ENCODE measurements around the gene CST3.
"Not testable (repeated sequence)": the region's sequence is repeated elsewhere in the genome, so short reads cannot be mapped to it uniquely, and the experiment has no call there.

Gene CST3

GRCh38 chr20:23662276-23662870, 24.6 kb upstream of the CST3 start:
- Histone ChIP-seq H3K27ac (ENCODE audit: low read depth, low read length) (no peak overlapping the region), H3K27me3 (ENCODE audit: insufficient read depth, low read length) (no peaks in the 10 kb centered on the region), H3K36me3 (ENCODE audit: insufficient read depth, low read length) (no peaks in the 10 kb centered on the region), H3K4me1 (ENCODE audit: control insufficient read depth, insufficient read depth, low read length, unreplicated experiment) (peaks cover 25% of the 10 kb centered on the region), H3K4me3 (ENCODE audit: low read depth, low read length) (no peak overlapping the region), H2AFZ (ENCODE audit: low read length, unreplicated experiment) (no peak overlapping the region), H3K79me2 (ENCODE audit: control insufficient read depth, insufficient read depth, low read length, unreplicated experiment) (no peaks in the 10 kb centered on the region)

- no peaks in the 10 kb centered on the region for H3K79me2 ChIP-seq (ENCODE audit: control insufficient read depth, insufficient read depth, low read length, unreplicated experiment)
- no peak overlapping the region for H2AFZ ChIP-seq (ENCODE audit: low read length, unreplicated experiment)
- no peaks in the 10 kb centered on the region for H3K36me3 ChIP-seq (ENCODE audit: insufficient read depth, low read length)
- no peak overlapping the region for H3K4me3 ChIP-seq (ENCODE audit: low read depth, low read length)
- H3K4me1 ChIP-seq (ENCODE audit: control insufficient read depth, insufficient read depth, low read length, unreplicated experiment): peaks cover 15% of the 10 kb centered on the region
- no peaks in the 10 kb centered on the region for H3K27me3 ChIP-seq (ENCODE audit: insufficient read depth, low read length)
- no peak overlapping the region for H3K27ac ChIP-seq (ENCODE audit: low read depth, low read length)
Measured at GRCh38 chr20:23661002-23661429, 23.3 kb upstream of the CST3 start.

GRCh38 chr20:23659989-23660837, 22.5 kb upstream of the CST3 start:
- H2AFZ ChIP-seq (ENCODE audit: low read length, unreplicated experiment): peak overlapping the region; percentile 53
- H3K79me2 ChIP-seq (ENCODE audit: control insufficient read depth, insufficient read depth, low read length, unreplicated experiment): no peaks in the 10 kb centered on the region
- H3K27ac ChIP-seq (ENCODE audit: low read depth, low read length): no peak overlapping the region
- peaks cover 15% of the 10 kb centered on the region for H3K4me1 ChIP-seq (ENCODE audit: control insufficient read depth, insufficient read depth, low read length, unreplicated experiment)
- no peaks in the 10 kb centered on the region for H3K27me3 ChIP-seq (ENCODE audit: insufficient read depth, low read length)
- no peak overlapping the region for H3K4me3 ChIP-seq (ENCODE audit: low read depth, low read length)
- H3K36me3 ChIP-seq (ENCODE audit: insufficient read depth, low read length): no peaks in the 10 kb centered on the region

GRCh38 chr20:23659610-23659988, 21.8 kb upstream of the CST3 start:
- not testable (repeated sequence) for H3K79me2 ChIP-seq (ENCODE audit: control insufficient read depth, insufficient read depth, low read length, unreplicated experiment); H3K27ac ChIP-seq (ENCODE audit: low read depth, low read length); H2AFZ ChIP-seq (ENCODE audit: low read length, unreplicated experiment)

GRCh38 chr20:23658989-23659609, 21.3 kb upstream of the CST3 start:
- Histone ChIP-seq H3K4me3 (ENCODE audit: low read depth, low read length) (no peak overlapping the region), H3K27ac (ENCODE audit: low read depth, low read length) (no peak overlapping the region), H3K79me2 (ENCODE audit: control insufficient read depth, insufficient read depth, low read length, unreplicated experiment) (no peaks in the 10 kb centered on the region), H3K36me3 (ENCODE audit: insufficient read depth, low read length) (no peaks in the 10 kb centered on the region), H3K4me1 (ENCODE audit: control insufficient read depth, insufficient read depth, low read length, unreplicated experiment) (peaks cover 15% of the 10 kb centered on the region), H2AFZ (ENCODE audit: low read length, unreplicated experiment) (no peak overlapping the region), H3K27me3 (ENCODE audit: insufficient read depth, low read length) (no peaks in the 10 kb centered on the region)

More at GRCh38 chr20:23659610-23659988, 21.8 kb upstream of the CST3 start:
- H3K4me1 ChIP-seq (ENCODE audit: control insufficient read depth, insufficient read depth, low read length, unreplicated experiment): peaks cover 15% of the 10 kb centered on the region
- not testable (repeated sequence) for H3K36me3 ChIP-seq (ENCODE audit: insufficient read depth, low read length); H3K27me3 ChIP-seq (ENCODE audit: insufficient read depth, low read length); H3K4me3 ChIP-seq (ENCODE audit: low read depth, low read length)

GRCh38 chr20:23658336-23658735, 20.6 kb upstream of the CST3 start:
- H3K4me1 ChIP-seq (ENCODE audit: control insufficient read depth, insufficient read depth, low read length, unreplicated experiment): peaks cover 15% of the 10 kb centered on the region
- no peak overlapping the region for H3K4me3 ChIP-seq (ENCODE audit: low read depth, low read length)
- H3K27me3 ChIP-seq (ENCODE audit: insufficient read depth, low read length): no peaks in the 10 kb centered on the region
- H3K27ac ChIP-seq (ENCODE audit: low read depth, low read length): no peak overlapping the region
- no peaks in the 10 kb centered on the region for H3K36me3 ChIP-seq (ENCODE audit: insufficient read depth, low read length)
- no peaks in the 10 kb centered on the region for H3K79me2 ChIP-seq (ENCODE audit: control insufficient read depth, insufficient read depth, low read length, unreplicated experiment)
- H2AFZ ChIP-seq (ENCODE audit: low read length, unreplicated experiment): no peak overlapping the region

- H3K79me2 ChIP-seq (ENCODE audit: control insufficient read depth, insufficient read depth, low read length, unreplicated experiment): no peaks in the 10 kb centered on the region
- H3K27ac ChIP-seq (ENCODE audit: low read depth, low read length): no peak overlapping the region
- no peak overlapping the region for H3K4me3 ChIP-seq (ENCODE audit: low read depth, low read length)
- H2AFZ ChIP-seq (ENCODE audit: low read length, unreplicated experiment): no peak overlapping the region
- H3K4me1 ChIP-seq (ENCODE audit: control insufficient read depth, insufficient read depth, low read length, unreplicated experiment): peaks cover 15% of the 10 kb centered on the region
- H3K36me3 ChIP-seq (ENCODE audit: insufficient read depth, low read length): no peaks in the 10 kb centered on the region
- no peaks in the 10 kb centered on the region for H3K27me3 ChIP-seq (ENCODE audit: insufficient read depth, low read length)
Measured at GRCh38 chr20:23657202-23657601, 19.4 kb upstream of the CST3 start.

GRCh38 chr20:23656372-23656771, 18.6 kb upstream of the CST3 start:
- Histone ChIP-seq H3K27ac (ENCODE audit: low read depth, low read length) (no peak overlapping the region), H3K4me3 (ENCODE audit: low read depth, low read length) (no peak overlapping the region), H3K36me3 (ENCODE audit: insufficient read depth, low read length) (no peaks in the 10 kb centered on the region), H3K4me1 (ENCODE audit: control insufficient read depth, insufficient read depth, low read length, unreplicated experiment) (peaks cover 15% of the 10 kb centered on the region), H3K79me2 (ENCODE audit: control insufficient read depth, insufficient read depth, low read length, unreplicated experiment) (no peaks in the 10 kb centered on the region), H2AFZ (ENCODE audit: low read length, unreplicated experiment) (no peak overlapping the region), H3K27me3 (ENCODE audit: insufficient read depth, low read length) (no peaks in the 10 kb centered on the region)

- Histone ChIP-seq H3K4me1 (ENCODE audit: control insufficient read depth, insufficient read depth, low read length, unreplicated experiment) (peaks cover 14% of the 10 kb centered on the region), H3K79me2 (ENCODE audit: control insufficient read depth, insufficient read depth, low read length, unreplicated experiment) (no peaks in the 10 kb centered on the region), H3K36me3 (ENCODE audit: insufficient read depth, low read length) (no peaks in the 10 kb centered on the region), H2AFZ (ENCODE audit: low read length, unreplicated experiment) (no peak overlapping the region), H3K27ac (ENCODE audit: low read depth, low read length) (no peak overlapping the region), H3K27me3 (ENCODE audit: insufficient read depth, low read length) (no peaks in the 10 kb centered on the region), H3K4me3 (ENCODE audit: low read depth, low read length) (no peak overlapping the region)
Measured at GRCh38 chr20:23655491-23656211, 17.9 kb upstream of the CST3 start.

GRCh38 chr20:23654717-23655116, 17.0 kb upstream of the CST3 start:
- Histone ChIP-seq H2AFZ (ENCODE audit: low read length, unreplicated experiment) (no peak overlapping the region), H3K4me3 (ENCODE audit: low read depth, low read length) (no peak overlapping the region), H3K79me2 (ENCODE audit: control insufficient read depth, insufficient read depth, low read length, unreplicated experiment) (no peaks in the 10 kb centered on the region), H3K4me1 (ENCODE audit: control insufficient read depth, insufficient read depth, low read length, unreplicated experiment) (peaks cover 5% of the 10 kb centered on the region), H3K36me3 (ENCODE audit: insufficient read depth, low read length) (no peaks in the 10 kb centered on the region), H3K27me3 (ENCODE audit: insufficient read depth, low read length) (no peaks in the 10 kb centered on the region), H3K27ac (ENCODE audit: low read depth, low read length) (no peak overlapping the region)
